Measurements from ENCODE around the gene USP51.
"Not testable (repeated sequence)": the region's sequence is repeated elsewhere in the genome, so short reads cannot be mapped to it uniquely, and the experiment has no call there.

USP51 gene

DNA sequence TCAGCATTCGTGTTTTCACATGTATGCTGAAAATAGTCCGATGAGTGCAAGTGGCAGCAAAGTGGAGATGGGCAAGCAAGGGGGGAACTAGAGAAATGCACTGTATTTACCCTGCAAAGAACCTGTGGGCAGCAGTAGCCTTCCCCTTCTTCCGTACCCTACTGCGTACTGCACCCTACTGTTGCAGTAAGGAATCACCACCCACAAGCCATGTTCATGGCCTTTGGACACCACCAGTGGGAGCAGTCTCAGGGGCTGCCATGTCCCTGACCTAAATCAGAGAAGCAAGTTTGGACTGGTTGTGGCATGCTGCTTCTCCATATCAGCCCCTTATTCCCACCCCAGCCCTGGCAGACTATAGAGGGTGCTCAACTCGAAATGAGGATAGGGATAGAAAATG lies 25.6 kb downstream of the USP51 start:
- DNase-seq = not testable (repeated sequence)

DNA sequence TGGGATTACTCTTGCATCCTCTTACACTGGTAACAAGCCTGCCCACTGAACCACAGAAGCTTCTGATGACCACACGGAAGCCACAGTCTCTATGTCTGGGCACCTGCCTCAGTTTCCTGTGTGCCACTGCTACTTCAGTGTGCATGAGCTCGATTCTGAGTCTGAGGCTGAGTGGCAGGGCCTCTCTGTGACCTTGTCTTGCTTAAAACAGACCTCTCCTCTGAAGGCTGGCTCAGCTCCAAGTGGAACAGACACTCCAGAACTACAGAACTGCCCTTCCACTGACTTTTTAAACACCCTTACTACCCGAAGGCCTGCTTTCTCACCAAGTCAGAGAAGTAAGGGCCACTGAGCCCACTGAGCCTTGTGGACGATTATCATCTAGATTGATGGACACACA lies 29.7 kb downstream of the USP51 start:
- DNase-seq = not testable (repeated sequence)

DNA sequence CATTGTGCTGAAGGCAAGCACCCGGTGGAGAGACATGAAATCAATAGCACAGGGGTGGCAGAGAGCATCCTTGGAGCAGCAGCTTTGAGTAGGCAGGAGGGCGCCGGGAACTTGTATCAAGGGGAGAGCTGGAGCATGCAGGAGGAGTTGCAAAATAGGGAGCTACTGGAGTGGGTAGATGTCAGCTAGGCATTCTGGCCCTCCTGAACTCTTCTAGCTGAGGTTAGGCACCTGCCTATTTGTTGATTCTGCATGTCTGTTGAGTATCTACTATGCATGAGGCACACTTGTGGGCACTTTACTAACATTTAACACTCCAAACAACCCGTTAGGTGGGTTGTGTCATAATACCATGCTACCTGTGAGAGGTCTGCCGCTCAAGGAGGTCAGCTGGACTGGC lies 30.2 kb downstream of the USP51 start:
- DNase-seq = not testable (repeated sequence)

DNA sequence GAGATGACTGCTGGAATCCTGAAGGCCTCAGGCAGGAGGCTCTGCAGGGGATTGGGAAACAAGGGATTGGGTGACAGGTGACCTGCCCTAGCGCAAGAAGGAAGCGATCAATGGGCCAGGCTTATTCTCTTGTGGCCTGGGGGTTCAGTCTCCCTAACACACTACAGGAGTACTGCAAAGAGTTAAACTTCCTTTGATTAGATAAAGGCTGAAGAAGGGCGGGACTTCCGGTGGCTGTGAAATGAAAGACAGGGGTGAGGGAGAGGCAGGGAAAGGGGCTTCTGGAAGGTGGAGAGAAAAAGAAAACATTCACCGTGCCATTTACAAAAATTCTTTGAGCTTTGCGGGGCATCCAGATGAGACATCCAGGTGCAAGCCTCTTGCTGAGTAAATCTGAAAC lies 33.9 kb downstream of the USP51 start:
- not testable (repeated sequence) for DNase-seq

DNA sequence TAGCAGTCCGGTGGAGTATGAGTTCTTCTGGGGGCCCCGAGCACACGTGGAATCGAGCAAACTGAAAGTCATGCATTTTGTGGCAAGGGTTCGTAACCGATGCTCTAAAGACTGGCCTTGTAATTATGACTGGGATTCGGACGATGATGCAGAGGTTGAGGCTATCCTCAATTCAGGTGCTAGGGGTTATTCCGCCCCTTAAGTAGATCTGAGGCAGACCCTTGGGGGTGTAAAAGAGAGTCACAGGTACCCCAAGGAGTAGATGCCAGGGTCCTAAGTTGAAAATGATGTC lies 36.9 kb downstream of the USP51 start:
- no peak for DNase-seq

DNA sequence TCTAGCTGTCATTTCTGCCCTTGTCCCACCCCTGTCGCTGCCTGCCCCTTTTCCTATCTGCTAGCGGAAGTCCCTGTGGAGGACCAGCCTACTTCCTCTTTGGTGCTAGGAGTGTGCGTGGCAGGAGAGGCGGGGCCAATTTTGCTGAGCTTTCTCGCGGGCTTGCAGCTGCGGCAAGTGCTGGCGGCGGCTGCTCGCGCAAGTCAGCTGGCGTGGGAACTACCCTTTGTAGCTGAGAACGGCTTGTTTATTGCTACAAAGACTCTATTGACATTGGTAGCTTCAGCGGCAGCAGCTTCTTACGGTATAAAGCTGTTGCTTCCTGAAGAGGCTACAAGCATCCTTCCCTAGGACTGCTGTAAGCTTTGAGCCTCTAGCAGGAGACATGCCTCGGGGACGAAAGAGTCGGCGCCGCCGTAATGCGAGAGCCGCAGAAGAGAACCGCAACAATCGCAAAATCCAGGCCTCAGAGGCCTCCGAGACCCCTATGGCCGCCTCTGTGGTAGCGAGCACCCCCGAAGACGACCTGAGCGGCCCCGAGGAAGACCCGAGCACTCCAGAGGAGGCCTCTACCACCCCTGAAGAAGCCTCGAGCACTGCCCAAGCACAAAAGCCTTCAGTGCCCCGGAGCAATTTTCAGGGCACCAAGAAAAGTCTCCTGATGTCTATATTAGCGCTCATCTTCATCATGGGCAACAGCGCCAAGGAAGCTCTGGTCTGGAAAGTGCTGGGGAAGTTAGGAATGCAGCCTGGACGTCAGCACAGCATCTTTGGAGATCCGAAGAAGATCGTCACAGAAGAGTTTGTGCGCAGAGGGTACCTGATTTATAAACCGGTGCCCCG lies 37.4 kb downstream of the USP51 start, which contains the start of gene MAGEH1:
Gene MAGEH1 (plus strand): TSS at position 138 of the 843 bp plus-strand sequence. CDS start 248 bp downstream, at position 386.
- peak; percentile 80 for DNase-seq

DNA sequence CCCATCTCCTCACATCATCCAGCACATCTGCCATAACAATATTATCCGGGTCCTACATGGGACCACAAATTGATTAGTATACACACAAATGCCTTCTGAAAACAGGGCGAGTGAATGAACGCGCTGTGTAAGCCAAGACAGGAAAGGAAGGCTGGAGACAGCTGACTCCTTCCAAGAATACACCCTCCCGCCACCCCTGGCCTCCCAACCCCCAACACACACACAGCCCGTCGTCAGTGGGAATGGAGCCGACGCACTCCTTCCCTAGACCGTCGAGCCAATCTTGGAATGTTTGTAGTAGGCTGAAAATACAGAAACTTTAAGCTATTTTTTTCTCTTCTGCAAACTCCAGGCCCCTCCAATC lies 38.0 kb downstream of the USP51 start:
- no peak for DNase-seq

DNA sequence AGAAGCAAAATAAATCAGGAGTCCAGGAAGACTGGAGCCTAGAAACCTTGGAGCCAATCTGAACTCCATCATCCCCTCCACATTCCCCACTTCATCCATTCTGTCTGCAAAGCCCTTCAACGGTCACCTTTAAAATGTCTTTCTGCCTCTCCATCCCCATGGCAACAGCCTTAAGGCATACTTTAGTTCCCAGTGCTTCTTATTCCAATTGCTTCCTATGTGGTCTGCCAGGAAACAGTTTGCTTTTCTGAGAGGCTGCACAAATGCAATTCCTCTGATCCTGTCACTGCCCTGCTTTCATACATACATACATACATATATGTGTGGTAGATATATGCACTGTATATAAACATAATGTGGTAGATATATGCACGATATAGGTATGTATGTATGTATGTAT lies 38.5 kb downstream of the USP51 start:
- no peak for DNase-seq

DNA sequence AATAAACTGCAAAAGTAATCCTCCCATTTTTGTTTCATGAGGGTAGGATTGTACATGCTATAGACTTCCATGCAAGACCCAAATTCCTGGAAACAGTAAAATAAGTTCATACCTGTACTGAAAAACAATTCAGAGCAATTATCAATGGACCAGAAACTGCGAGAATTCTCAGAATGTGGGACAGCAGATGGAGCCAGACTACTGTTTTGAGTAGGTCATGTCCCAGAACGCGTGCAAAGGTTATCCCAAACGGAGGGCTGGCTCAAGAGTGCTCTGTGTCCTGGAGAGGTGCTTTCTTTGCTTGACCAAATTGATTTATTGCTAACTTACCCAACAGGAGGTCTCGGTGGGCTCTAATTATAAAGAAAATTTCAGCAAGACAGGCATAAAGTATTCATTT lies 39.4 kb downstream of the USP51 start:
- no peak for DNase-seq

DNA sequence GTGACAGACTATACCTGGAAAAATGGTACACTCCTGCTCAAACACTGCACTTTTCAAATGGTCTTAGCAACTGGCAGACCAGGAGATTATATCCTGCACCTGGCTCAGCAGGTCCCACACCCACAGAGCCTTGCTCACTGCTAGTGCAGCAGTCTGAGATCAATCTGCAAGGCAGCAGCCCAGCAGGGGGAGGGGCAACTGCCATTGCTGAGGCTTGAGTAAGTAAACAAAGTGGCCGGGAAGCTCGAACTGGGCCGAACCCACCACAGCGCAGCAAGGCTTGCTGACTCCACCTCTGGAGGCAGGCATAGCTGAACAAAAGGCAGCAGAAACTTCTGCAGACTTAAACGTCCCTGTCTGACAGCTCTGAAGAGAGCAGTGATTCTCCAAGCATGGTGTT lies 46.2 kb downstream of the USP51 start:
- DNase-seq = not testable (repeated sequence)

All from stimulated activated CD4-positive, alpha-beta T cell treated with anti-CD3 and anti-CD28 coated beads, Interleukin-4, amount 100 ng/mL, for 24 hours (primary cell).